ENCODE results near the gene CEP85L.

Gene CEP85L

GRCh38 chr6:118535176-118535844 lies 116.1 kb downstream of the CEP85L start:
- DNase-seq = no peak

- no peak for DNase-seq
Measured at GRCh38 chr6:118530942-118531341, 120.4 kb downstream of the CEP85L start.

GRCh38 chr6:118529756-118530155 lies 121.6 kb downstream of the CEP85L start:
- no peak for DNase-seq

- no peak for DNase-seq
Measured at GRCh38 chr6:118528129-118528528, 123.3 kb downstream of the CEP85L start.

GRCh38 chr6:118525913-118526780 lies 125.2 kb downstream of the CEP85L start:
- no peak for DNase-seq

- no peak for DNase-seq
Measured at GRCh38 chr6:118524686-118525085, 126.7 kb downstream of the CEP85L start.

GRCh38 chr6:118523216-118523615 lies 128.2 kb downstream of the CEP85L start:
- DNase-seq = no peak

- DNase-seq = no peak
Measured at GRCh38 chr6:118522422-118522821, 129.0 kb downstream of the CEP85L start.

GRCh38 chr6:118514689-118515088 lies 136.7 kb downstream of the CEP85L start:
- no peak for DNase-seq

GRCh38 chr6:118511930-118512715 lies 139.3 kb downstream of the CEP85L start:
- no peak for DNase-seq

GRCh38 chr6:118509009-118509617 lies 142.3 kb downstream of the CEP85L start:
- no peak for DNase-seq

GRCh38 chr6:118507636-118508035 lies 143.8 kb downstream of the CEP85L start:
- DNase-seq = no peak

- no peak for DNase-seq
Measured at GRCh38 chr6:118506071-118506638, 145.2 kb downstream of the CEP85L start.

- DNase-seq = no peak
Measured at GRCh38 chr6:118505656-118506055, 145.7 kb downstream of the CEP85L start.

GRCh38 chr6:118504611-118505010 lies 146.8 kb downstream of the CEP85L start:
- no peak for DNase-seq

GRCh38 chr6:118502169-118502568 lies 149.2 kb downstream of the CEP85L start:
- DNase-seq = no peak

- DNase-seq = no peak
Measured at GRCh38 chr6:118501765-118502164, 149.6 kb downstream of the CEP85L start.

GRCh38 chr6:118501099-118501498 lies 150.3 kb downstream of the CEP85L start:
- no peak for DNase-seq

GRCh38 chr6:118500130-118501015 lies 151.0 kb downstream of the CEP85L start:
- DNase-seq = no peak

GRCh38 chr6:118495485-118496280 lies 155.7 kb downstream of the CEP85L start:
- DNase-seq = peak; percentile 5

GRCh38 chr6:118494091-118494490 lies 157.3 kb downstream of the CEP85L start:
- no peak for DNase-seq

Data from NCI-H226 (cell line).